SK-N-SH (cell line): ENCODE measurements around the gene MT1M. TPM values are rescaled to one million over a fixed set of nuclear protein-coding genes. Genes with fewer than 3 reads are reported as not detected.

Experiments used
- CTCF ChIA-PET: fragments of 300-600, 350-600 bp; formaldehyde crosslinking; extraction: SDS; loops from one replicate; lab custom pipeline; 2021; lab: Yijun Ruan, JAX
- POLR2A ChIA-PET: fragments of 350-600 bp; sonication (Branson Sonifier 250); formaldehyde crosslinking; extraction: SDS; loops from one replicate; lab custom pipeline; 2020; ENCODE audit warnings: antibody characterized with exemption, inconsistent platforms; lab: Yijun Ruan, JAX
- DNase-seq: peaks from one replicate; pipeline ENCODE4 v3.0.0; 2012
- H2AFZ ChIP-seq: fragments of 200-600 bp; sonication (generic); 2 replicates; pipeline ENCODE4 v1.8.1; 2016; ENCODE audit warnings: antibody characterized with exemption, mild to moderate bottlenecking, low read depth
- H3F3A ChIP-seq: fragments of 200-600 bp; sonication (generic); replicated peaks from 2 replicates; pipeline ENCODE3; 2016; ENCODE audit warnings: antibody characterized with exemption, mild to moderate bottlenecking; ENCODE audit not compliant: insufficient read depth
- H3K27ac ChIP-seq, 2 experiments: fragments of 200-500 bp in 1 of 2; fragments of 200-600 bp in 1 of 2; sonication (Bioruptor generic) in 1 of 2; sonication (generic), shearing (Covaris generic) in 1 of 2; 2 replicates each; pipeline versions ENCODE4 v1.5.1 to v1.6.1; 2014 to 2016; ENCODE audit warnings: low read depth in 2 of 2, inconsistent platforms in 1 of 2, low read length in 1 of 2, mild to moderate bottlenecking in 1 of 2, mixed read lengths in 1 of 2
- H3K27me3 ChIP-seq: fragments of 200-600 bp; sonication (generic), shearing (Covaris generic); 2 replicates; pipeline ENCODE4 v1.6.1; 2016; ENCODE audit warnings: mixed run types; ENCODE audit not compliant: insufficient read depth
- H3K36me3 ChIP-seq, 2 experiments: fragments of 200-500 bp in 1 of 2; fragments of 200-600 bp in 1 of 2; sonication (Bioruptor generic) in 1 of 2; sonication (generic) in 1 of 2; replicated peaks in 1 of 2; 2 replicates each; pipeline versions ENCODE3 to v1.5.1; 2014 to 2016; ENCODE audit warnings: low read length in 1 of 2, mild to moderate bottlenecking in 1 of 2; ENCODE audit not compliant: insufficient read depth in 2 of 2, control insufficient read depth in 1 of 2
- H3K4me1 ChIP-seq, 2 experiments: fragments of 200-500 bp in 1 of 2; fragments of 200-600 bp in 1 of 2; sonication (Bioruptor generic) in 1 of 2; sonication (generic), shearing (Covaris generic) in 1 of 2; 2 replicates each; pipeline versions ENCODE4 v1.5.1 to v1.6.1; 2014 to 2016; ENCODE audit warnings: low read depth in 1 of 2, low read length in 1 of 2, mixed run types in 1 of 2; ENCODE audit not compliant: insufficient read depth in 2 of 2, control insufficient read depth in 1 of 2
- H3K4me2 ChIP-seq: fragments of 200-600 bp; sonication (generic), shearing (Covaris generic); 2 replicates; pipeline ENCODE4 v1.6.1; 2017; ENCODE audit warnings: mixed run types
- H3K4me3 ChIP-seq, 2 experiments: fragments of 200-500 bp in 1 of 2; fragments of 200-600 bp in 1 of 2; sonication (Bioruptor generic) in 1 of 2; sonication (generic), shearing (Covaris generic) in 1 of 2; 2 replicates each; pipeline versions ENCODE4 v1.5.1 to v1.8.1; 2014 to 2016; ENCODE audit warnings: low read depth in 2 of 2, inconsistent platforms in 1 of 2, low read length in 1 of 2, mild to moderate bottlenecking in 1 of 2, mixed read lengths in 1 of 2, moderate library complexity in 1 of 2
- H3K79me2 ChIP-seq: fragments of 200-600 bp; sonication (generic); 2 replicates; pipeline ENCODE4 v1.8.1; 2017; ENCODE audit warnings: mild to moderate bottlenecking; ENCODE audit not compliant: insufficient read depth
- H3K9ac ChIP-seq: fragments of 200-600 bp; sonication (generic); 2 replicates; pipeline ENCODE4 v1.6.1; 2017; ENCODE audit warnings: mixed run types
- H3K9me2 ChIP-seq: fragments of 200-600 bp; sonication (generic); 2 replicates; pipeline ENCODE4 v1.6.1; 2017; ENCODE audit warnings: mixed run types
- H3K9me3 ChIP-seq: fragments of 200-600 bp; sonication (generic); 2 replicates; pipeline ENCODE4 v1.6.1; 2017; ENCODE audit warnings: mixed run types, mild to moderate bottlenecking, moderate library complexity
- H4K20me1 ChIP-seq: fragments of 200-600 bp; sonication (generic); 2 replicates; pipeline ENCODE4 v1.6.1; 2017; ENCODE audit warnings: mild to moderate bottlenecking, mixed run types; ENCODE audit not compliant: insufficient read depth
- CHD2 ChIP-seq: fragments of 150-350 bp; IDR thresholded peaks from 2 replicates; pipeline ENCODE4 v1.6.1; 2018; ENCODE audit warnings: low read length; ENCODE audit not compliant: partially characterized antibody
- CTCF ChIP-seq: fragments of 200-600 bp; sonication (generic); IDR thresholded peaks from 2 replicates; pipeline ENCODE4 v1.6.1; 2017; ENCODE audit warnings: antibody characterized with exemption, mild to moderate bottlenecking, moderate library complexity
- EZH2phosphoT487 ChIP-seq: fragments of 200-600 bp; sonication (generic); IDR thresholded peaks from 2 replicates; pipeline ENCODE4 v1.6.1; 2017; ENCODE audit warnings: low read depth, mixed run types, mild to moderate bottlenecking, antibody characterized with exemption, moderate library complexity, borderline replicate concordance
- FOSL2 ChIP-seq: IDR thresholded peaks from 2 replicates; pipeline ENCODE4 v1.4.0; 2012; ENCODE audit warnings: low read depth, mild to moderate bottlenecking, moderate library complexity, borderline replicate concordance
- FOXJ3 ChIP-seq: sonication (generic); formaldehyde crosslinking; IDR thresholded peaks from 2 replicates; pipeline ENCODE4 v1.5.1; 2020; ENCODE audit warnings: mild to moderate bottlenecking, missing genetic modification reagents
- FOXM1 ChIP-seq: IDR thresholded peaks from 2 replicates; pipeline ENCODE4 v1.4.0; 2012; ENCODE audit warnings: low read depth, mild to moderate bottlenecking
- GATA2 ChIP-seq: sonication (generic); formaldehyde crosslinking; IDR thresholded peaks from 2 replicates; pipeline ENCODE4 v1.5.0; 2020; ENCODE audit warnings: mild to moderate bottlenecking, missing genetic modification reagents
- JUND ChIP-seq: IDR thresholded peaks from 2 replicates; pipeline ENCODE4 v1.4.0; 2012
- MEF2A ChIP-seq: IDR thresholded peaks from 2 replicates; pipeline ENCODE4 v1.4.0; 2012; ENCODE audit warnings: low read depth, borderline replicate concordance
- MXI1 ChIP-seq: IDR thresholded peaks from 2 replicates; pipeline ENCODE4 v1.6.1; 2012; ENCODE audit warnings: mild to moderate bottlenecking, low read depth, low read length, improper control_type of control experiment
- NFIC ChIP-seq: IDR thresholded peaks from 2 replicates; pipeline ENCODE4 v1.4.0; 2012; ENCODE audit warnings: borderline replicate concordance
- POLR2AphosphoS5 ChIP-seq: IDR thresholded peaks from 2 replicates; pipeline ENCODE4 v1.6.1; 2012; ENCODE audit warnings: low read depth, low read length
- REST ChIP-seq: IDR thresholded peaks from 2 replicates; pipeline ENCODE4 v1.6.1; 2012; ENCODE audit warnings: mild to moderate bottlenecking, low read depth, low read length, moderate library complexity
- RXRA ChIP-seq: IDR thresholded peaks from 2 replicates; pipeline ENCODE4 v1.4.0; 2012; ENCODE audit warnings: low read depth, mild to moderate bottlenecking, borderline replicate concordance
- TCF12 ChIP-seq: IDR thresholded peaks from 2 replicates; pipeline ENCODE4 v1.4.0; 2012
- TEAD4 ChIP-seq: IDR thresholded peaks from 2 replicates; pipeline ENCODE4 v1.4.0; 2012; ENCODE audit warnings: mild to moderate bottlenecking, borderline replicate concordance; ENCODE audit not compliant: insufficient read depth
- USF2 ChIP-seq: fragments of 150-350 bp; IDR thresholded peaks from 2 replicates; pipeline ENCODE4 v1.6.1; 2017; ENCODE audit warnings: antibody characterized with exemption, low read length, low read depth, borderline replicate concordance
- YY1 ChIP-seq: IDR thresholded peaks from 2 replicates; pipeline ENCODE4 v1.4.0; 2012; ENCODE audit warnings: low read depth, mild to moderate bottlenecking
- WGBS: methylation state at CpG from one replicate; pipeline ENCODE4 v1.1.6; 2017; ENCODE audit warnings: low lambda C conversion rate; 5-methylcytosine and 5-hydroxymethylcytosine counted together
- polyA plus RNA-seq, 3 experiments: library from polyadenylated mRNA; depleted of rRNA; stranded (reverse); fragments of >200 nt; gene quantifications; 2 replicates each; pipeline ENCODE4 v1.2.3, GENCODE V29; 2012

Gene MT1M
- polyA plus RNA-seq, 1 of the 3 experiments (the other 2 are of a cell fraction): 1.3 TPM

GRCh38 chr16:56649820-56650219, 17.4 kb downstream of the MT1M start:
- Histone ChIP-seq H3K36me3 (no peaks in the 10 kb centered on the region), H3K9me2 (no peaks in the 10 kb centered on the region), H3K79me2 (no peaks in the 10 kb centered on the region), H3K27ac (no peak overlapping the region)
- no peak for TF ChIP-seq REST
- TF ChIP-seq FOXJ3 (CRISPR knock-in tag): no peak
- no peak for TF ChIP-seq NFIC
- TF ChIP-seq MXI1: no peak
- TF ChIP-seq EZH2phosphoT487: no peak
- TF ChIP-seq FOXM1: no peak
- no peak for TF ChIP-seq TEAD4
- no peak for TF ChIP-seq POLR2AphosphoS5
- TF ChIP-seq CTCF: no peak
- no peak for TF ChIP-seq GATA2 (CRISPR knock-in tag)
- no peak for TF ChIP-seq CHD2
- TF ChIP-seq USF2: no peak
- no peak for TF ChIP-seq JUND
- TF ChIP-seq RXRA: no peak
- no peak for TF ChIP-seq MEF2A
- TF ChIP-seq YY1: no peak
- no peak for TF ChIP-seq FOSL2
- no peak for TF ChIP-seq TCF12
- TF ChIP-seq, all 33 proteins: peak for 0
- 50% methylated on average over 3 of the region's 3 CpGs for WGBS
- CTCF ChIA-PET: interaction anchor here (1.9 kb wide), 1 partner anchor 49 kb away, joined by 5 read pairs; no protein-coding TSS in a partner anchor
- Histone ChIP-seq H2AFZ (no peak overlapping the region), H3K27me3 (0 out of 2 replicates have a peak, but pooled peaks cover 15% of the 10 kb centered on the region), H3K4me1 (peaks cover 0 to 7% of the 10 kb centered on the region in 2 experiments; a peak in 2 of 4 replicates), H3K4me2 (no peak overlapping the region), H3K4me3 (no peak overlapping the region), H3K9me3 (no peaks in the 10 kb centered on the region), H4K20me1 (no peaks in the 10 kb centered on the region), H3F3A (no peaks in the 10 kb centered on the region), H3K9ac (no peak overlapping the region)
- no peak for DNase-seq
- POLR2A ChIA-PET: no interaction called here
